GM11168 (cell line): Measurements from ENCODE around the gene TSSC4.
"Not testable (repeated sequence)": the region's sequence is repeated elsewhere in the genome, so short reads cannot be mapped to it uniquely, and the experiment has no call there.

Experiments
- in situ Hi-C: fragments of 300-500 bp; cut with MboI; formaldehyde crosslinking; loops from one replicate; pipeline ENCODE4 v1.12.0; 2022; ENCODE audit warnings: low sequenced_read_pairs; ENCODE audit not compliant: unreplicated experiment

Gene TSSC4

DNA sequence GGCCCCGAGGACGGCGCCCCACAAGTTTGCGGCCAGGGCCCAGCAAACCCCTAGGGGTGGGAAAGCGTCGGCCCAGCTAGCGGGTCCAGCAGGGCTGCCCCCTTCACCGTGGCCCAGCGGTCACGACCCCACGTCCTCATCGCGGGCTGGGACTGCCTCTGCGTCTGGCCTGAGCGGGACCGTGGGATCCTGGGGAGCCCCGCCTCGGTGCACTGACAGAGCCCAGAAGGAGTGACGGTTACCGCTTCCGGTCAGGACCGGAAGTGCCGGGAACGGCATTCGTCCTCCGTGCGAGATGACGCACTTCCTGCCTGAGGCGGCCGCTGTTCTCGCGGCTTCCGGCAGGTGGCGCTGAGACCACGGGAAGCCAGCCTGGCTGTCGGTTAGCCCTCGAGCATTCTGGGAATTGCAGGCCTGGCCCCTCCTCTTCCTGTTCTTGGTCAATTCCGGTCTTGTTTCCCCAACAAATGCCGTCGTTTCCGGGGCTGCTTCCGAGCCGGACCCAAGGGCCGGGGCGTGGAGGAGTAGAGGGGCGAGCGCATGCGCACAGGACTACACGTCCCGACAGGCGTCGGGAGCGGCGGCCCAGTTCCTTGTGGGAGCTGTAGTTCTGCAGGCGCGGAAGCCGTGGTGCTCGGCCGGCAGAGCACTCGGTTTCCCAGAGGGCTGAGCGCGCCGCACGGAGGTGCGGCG is at the start of gene TSSC4:
TSS of gene TSSC4 (plus strand) at position 682 of the 693 bp plus-strand sequence. CDS start 1,884 bp downstream, outside the sequence.
- in situ Hi-C loops, result no loop called here

DNA sequence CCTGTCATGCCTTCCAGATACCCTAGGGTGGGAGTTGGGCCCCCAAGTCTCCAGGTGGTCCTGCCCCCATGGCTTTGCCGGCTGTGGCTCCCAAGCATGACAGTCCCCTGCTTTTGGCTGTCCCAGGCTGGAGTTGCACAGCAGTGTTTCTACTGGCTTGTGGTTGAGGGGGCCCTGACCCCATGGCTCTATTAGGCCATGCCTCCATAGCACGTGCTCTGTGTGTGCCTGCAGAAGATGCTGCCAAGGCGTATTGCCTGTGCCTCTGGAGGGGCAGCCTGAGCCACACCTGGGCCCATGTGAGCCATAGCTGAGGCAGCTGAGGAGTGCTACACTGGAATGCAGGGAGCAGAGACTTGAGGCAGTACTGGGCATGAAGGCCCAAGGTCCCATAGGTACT is 48.8 kb upstream of the TSSC4 start:
- in situ Hi-C loops, result no loop called here

DNA sequence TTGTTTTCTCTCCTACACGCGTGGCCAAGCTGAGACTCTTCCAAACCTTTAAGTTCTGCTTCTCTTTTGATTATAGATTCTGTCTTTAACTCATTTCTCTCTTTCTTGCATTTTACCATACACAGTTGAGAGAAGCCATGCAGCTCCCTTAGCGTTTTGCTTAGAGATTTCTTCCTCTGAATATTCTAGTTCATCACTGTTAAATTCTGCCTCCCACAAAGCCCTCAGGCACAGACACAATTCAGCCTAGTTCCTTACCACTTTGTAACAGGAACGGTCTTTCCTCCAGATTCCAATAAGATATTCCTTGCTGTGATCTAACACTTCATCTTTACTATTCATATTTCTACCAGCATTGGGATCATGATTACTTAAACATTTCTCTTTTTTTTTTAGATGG is 48.1 kb upstream of the TSSC4 start:
- in situ Hi-C loops, result no loop called here

DNA sequence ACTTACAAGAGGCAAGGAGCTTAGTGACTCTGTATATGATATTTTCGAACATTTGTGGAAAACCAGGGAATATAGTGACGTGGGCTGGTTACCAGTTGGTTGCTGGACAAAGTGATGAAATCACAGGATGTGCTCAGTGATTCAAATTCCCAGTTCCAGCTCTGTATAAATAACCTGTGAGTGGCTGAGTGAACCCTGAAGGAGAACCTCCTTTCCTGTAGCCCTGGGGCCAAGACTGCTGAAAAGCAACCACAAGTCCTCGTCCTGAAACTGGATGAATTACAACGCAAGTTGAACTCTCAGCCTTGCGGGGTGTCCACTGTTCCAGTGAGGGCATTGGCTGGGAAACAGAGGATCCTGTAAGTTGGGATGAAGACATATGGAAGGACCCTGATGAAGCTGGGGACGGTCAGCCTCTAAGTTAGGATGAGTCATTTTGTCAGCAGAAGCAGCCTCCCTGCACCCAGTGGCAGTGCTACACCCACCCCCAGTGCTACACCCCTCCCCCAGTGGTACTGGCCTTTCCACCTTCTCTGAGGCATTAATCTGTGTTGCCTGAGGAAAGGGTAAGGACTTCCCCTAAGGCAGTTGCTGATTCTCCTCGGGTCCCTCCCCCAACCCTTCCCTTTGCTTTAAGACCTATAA is 45.4 kb upstream of the TSSC4 start:
- in situ Hi-C loops, result no loop called here

DNA sequence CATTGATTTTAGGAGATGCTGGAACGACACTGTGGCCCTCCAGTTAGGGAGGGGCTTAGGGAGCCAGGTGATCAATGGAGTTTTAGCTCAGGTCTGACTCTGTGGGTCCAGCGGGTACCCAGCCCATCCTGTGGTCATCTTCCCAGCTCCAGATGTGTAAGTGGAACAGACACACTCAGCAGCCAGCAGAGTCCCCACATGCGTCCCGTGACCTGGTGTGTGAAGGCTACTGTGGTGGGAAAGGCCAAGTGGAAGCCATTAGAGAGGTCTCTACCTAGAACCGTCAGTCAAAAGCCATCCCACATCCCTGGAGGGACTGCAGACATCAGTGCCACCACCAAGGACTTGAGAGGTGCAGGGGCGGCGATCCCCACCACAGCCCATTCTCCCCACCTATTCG is 43.3 kb upstream of the TSSC4 start:
- in situ Hi-C loops, result no loop called here

DNA sequence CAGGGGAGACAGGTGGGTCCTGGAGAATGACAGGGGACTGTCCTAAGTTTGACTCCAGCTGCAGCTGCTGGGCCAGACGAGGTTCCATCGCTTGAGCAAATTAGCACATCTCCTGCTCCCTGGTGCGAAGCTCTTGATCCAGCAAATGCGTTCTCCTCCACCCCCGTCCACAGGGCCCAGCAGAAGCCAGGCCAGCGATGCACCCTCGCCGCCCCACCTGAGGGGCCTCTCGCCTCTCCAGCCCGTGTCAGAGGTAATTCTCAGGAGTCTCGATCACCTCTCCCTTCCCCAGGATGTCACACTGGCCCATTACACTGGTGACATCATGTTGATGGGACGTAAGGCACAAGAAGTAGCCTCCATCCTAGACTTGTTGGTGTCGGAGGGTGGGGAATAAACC is 42.9 kb upstream of the TSSC4 start:
- in situ Hi-C loops, result not testable (repeated sequence)

DNA sequence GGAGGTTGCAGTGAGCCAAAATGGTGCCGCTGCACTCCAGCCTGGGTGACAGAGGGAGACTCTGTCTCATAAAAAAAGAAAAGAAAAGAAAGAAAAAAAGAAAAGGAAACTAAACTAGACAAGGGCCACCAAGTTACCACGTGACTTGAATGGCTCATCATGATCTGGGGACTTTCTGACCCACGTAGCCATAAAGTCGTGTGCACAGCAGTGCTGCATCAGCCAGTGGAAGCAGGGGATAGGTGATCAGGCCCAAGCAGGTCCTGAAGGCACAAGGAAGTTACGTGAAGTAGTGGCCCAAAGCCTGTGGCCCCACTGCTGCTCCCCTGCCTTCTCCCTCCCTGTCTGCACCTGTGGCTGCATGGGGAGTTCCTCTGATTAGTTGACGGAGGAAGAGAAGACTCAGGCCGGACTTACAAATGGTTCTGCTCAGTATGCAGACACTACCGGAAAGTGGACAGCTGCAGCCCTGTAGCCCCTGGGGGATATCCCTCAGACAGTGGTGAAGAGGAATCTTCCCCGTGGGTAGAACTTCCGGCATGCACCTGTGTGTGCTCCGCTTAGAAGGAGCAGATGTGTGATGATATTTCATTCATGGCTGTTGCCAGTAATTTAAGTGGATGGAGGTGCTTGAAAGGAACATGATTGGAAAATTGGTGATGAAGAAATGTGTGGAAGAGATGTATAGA is 41.7 kb upstream of the TSSC4 start:
- in situ Hi-C loops, result no loop called here

DNA sequence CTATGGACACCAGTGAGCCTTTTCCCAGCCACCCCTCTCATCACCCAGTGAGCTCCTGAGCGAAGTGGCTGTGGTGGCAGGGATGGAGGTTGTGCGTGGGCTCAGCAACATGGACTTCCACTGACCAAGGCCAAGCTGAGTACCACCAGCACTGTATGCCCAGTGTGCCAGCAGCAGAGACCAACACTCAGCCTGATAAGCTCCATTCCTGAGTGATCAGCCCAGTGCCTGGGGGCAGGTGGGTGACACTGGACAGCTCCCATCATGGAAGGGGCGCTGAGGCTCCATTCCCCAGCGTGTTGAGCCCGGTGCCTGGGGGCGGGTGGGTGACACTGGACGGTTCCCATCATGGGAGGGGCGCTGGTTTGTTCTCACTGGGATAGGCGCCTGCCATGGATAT is 41.0 kb upstream of the TSSC4 start:
- in situ Hi-C loops, result no loop called here

DNA sequence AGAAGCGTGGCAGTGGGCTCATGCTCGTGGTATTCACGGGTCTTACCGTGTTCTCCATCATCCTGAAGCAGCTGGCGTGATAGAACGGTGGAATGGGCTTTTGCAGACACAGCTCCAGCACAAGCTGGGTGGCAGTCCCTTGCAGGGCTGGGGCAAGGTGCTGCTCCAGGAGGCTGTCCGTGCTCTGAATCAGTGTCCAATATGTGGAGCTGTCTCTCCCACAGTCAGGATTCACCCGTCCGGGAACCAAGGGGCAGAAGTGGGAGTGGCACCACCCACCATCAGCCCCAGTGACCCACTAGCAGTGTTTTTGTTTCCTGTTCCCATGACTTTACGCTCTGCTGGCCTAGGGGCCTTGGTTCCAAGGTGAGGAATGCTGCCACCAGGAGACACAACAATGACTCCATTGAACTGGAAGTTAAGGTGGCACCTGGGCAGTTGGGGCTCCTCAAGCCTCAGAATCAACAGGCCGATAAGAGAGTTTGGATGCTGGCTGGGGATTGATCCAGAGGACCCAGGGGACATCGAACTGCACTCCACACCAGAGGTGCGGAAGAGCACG is 40.4 kb upstream of the TSSC4 start:
- in situ Hi-C loops, result no loop called here

DNA sequence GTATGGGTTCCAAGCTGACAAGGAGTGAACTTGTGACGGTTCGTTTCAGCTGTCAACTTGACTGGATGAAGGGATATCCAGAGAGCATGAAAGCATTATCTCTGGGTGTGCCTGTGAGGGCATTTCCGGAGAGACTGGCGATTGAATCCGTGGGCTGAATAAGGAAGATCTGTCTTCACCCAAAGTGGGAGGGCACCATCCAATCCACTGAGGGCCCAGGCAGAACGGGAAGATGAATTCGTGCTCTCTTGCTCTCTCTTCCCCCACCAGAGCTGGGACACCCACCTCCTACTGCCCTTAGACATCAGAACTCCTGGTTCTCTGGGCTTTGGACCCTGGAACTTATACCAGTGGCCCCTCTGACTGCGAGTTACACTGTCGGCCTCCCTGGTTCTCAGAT is 39.0 kb upstream of the TSSC4 start:
- in situ Hi-C loops, result no loop called here

DNA sequence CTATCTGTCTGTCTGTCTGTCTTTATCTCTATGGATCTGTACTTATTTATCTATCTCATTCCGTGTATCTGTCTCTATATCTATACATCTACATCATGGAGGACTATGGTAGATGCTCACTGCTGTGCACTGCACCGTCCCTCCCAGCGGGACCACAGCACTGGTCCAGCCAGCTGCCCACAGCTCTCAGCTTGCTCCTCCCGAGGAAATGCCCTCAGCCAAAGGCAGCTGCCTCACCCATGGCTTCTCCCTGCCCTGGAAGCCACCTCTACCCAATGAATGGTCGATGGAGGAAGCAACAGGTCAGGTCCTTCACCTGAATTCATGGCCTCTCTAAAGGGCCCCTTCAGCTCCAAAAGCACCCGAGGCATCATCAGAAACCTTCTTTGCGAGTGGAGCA is 38.1 kb upstream of the TSSC4 start:
- in situ Hi-C loops, result no loop called here

DNA sequence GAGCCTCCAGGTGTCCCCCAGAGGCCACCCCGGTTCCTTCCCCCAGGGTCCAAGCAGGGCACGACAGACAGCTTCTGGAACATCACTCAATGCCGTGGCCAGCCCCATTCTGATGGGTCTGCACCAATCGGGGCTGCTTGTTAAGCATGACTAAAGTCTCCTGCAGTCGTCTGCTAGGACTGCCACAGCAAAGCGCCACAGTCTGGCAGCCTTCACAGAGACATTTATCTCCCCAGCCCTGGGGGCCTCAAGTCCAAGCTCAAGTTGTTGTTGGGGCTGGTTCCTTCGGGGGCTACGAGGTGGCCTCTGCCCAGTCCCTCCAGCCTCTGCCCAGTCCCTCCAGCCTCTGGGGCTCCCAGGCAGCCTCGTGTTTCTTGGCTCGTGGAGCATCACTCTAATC is 37.4 kb upstream of the TSSC4 start:
- in situ Hi-C loops, result no loop called here

DNA sequence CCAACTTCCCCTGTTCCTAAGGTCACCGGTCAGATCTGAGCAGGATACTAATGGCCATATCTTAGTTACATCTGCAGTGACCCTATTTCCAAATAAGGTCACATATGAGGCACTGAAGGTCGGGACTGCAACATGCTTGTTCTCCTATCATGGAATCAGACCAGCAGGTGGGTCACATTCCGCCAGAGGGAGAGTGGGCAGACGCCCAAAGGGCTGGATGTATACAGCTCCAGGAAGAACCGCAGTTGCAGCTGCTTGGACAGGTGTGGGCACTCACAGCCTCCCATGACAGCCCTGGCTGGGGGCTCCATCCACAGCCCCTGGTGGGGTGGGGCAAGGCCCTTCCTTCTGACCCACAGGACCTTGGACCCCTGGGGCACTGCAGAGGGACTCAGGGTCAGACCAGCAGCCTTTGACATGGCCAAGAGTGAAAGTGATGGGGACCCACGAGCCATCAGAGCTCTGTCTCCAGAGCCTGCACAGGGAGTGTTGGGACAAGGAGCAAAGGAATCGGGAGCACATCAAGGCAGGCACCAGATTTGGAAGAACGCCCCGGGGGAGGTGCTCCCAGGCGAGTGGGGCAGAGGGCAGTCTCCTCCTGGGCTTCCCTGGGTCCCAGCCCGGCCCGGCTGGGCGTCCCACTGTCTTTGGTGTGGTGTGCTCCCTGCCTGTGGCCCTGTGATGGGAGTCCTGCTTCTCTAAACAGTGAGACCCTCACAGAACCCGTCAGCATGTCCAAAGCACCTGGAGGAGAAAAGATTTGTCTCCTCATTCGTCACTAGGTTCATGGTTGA is 36.8 kb upstream of the TSSC4 start:
- in situ Hi-C loops, result no loop called here

DNA sequence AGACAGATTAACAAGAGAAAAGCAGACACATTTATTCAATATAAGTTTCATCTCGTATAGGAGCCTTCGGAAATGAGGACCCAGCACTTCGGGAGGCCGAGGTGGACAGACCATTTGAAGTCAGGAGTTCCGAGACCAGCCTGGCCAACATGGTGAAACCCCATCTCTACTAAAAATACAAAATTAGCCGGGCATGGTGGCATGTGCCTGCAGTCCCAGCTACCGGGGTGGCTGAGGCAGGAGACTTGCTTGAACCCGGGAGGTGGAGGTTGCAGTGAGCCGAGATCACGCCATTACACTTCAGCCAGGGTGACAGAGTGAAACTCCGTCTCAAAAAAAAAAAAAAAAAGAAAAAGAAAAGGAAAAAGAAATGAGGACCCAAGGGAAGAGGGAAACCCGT is 36.2 kb upstream of the TSSC4 start:
- in situ Hi-C loops, result not testable (repeated sequence)

DNA sequence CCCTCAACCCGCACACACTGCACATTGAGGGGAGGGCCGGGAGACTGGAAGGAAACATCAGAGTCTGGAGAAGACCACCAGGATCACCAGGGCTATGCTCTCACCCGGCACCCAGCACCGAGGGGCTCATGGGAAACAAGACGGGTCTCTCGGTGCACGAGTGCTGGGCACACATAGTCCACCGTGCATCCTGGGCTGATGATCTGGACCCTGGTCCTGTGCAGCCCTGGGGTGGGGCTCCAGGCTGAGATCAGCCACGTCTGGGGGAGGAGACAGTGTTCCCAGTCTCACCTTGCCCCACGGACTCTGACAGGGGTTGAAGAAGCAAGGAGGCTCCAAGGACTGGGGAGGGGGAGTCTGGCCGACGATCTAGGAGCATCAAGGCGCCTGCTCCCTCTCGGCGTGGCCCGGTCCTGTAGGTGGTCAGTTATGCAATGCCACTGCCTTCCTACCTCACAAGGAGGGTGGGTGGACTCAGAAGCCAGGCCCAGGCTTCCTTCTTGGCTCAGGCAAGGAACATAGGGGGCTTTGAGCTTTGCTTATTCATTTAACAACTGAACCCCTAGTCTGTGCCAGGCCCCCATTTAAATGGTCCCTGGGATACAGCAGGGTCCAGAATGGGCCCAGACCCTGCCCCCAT is 34.9 kb upstream of the TSSC4 start:
- in situ Hi-C loops, result no loop called here

DNA sequence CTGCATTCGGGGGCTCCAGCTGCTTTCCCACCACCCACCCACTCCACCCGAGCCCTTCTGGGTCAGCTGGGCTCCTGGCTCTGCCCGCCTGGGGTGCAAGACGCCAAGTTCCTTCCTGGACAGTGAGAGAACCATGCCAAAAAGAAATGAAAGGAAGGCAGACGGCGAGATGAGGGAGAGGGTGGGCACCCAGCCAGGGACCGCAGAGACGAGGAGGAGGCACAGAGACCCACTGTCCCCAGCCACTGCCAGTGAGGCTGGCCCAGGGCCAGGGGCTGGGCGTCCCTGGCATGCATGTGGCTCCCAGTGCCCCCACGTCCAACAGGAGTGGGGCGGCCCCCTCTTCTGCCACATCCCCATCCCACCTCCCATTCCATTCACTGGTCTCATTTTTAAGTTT is 34.3 kb upstream of the TSSC4 start:
- in situ Hi-C loops, result no loop called here

DNA sequence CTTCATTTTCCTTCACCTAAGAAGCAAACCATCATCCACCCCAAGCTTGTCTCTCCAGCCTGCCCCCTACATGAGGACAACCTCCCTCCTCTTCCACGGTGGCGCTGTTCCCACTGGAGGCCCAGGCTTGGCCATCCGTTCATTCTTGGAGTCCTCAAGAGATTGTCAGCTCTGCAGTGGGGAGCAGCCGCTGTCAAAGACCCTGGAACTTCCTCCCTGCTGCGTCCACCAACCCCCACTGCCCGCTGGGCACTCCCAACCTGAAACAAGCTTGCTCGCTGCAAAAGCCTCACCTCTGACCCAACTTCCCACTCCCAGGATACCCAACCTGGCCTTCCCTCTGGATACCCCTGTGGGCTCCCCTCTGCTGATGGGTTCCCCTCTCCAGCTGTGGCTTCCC is 33.8 kb upstream of the TSSC4 start:
- in situ Hi-C loops, result no loop called here

DNA sequence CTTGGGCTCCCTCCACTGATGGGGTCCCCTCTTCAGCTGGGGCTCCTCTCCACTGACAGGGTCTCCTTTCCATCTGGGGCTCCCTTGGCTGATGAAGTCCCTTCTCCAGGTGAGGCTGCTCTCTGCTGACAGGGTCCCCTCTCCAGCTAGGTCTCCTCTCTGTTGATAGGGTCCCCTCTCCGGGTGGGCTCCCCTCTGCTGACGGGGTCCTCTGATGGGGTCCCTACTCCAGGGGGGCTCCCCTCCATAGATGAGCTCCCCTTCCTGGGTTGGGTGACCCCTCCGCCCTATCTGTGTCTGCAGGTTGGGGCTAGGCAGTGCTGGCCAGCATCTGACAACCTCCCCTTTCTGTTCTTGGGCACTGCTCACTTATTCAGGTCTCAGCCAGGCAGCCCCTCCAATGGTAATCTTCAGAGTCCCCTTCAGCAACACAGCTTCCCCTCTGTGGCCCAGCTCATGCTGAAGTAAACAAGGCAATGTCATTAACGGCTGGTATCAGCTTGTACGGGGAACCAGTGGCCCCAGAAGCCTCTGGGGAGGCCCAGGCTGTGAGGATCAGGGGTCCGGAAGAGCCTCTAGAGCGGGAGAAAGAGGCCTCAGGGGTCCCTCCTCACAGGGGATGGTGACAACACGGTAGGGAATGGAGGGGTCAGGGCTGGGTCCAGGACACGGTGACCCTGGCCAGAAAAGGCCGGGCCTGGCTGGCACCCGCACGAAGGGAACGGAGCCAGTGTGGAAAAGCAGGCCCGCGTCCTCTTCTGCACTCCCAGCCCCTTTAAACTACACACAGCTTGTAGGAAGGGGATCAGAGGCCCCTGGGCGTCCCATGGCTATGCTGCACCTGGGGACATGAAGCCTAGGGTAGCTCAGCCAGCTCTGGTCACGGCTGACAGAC is 33.0 kb upstream of the TSSC4 start:
- in situ Hi-C loops, result no loop called here

DNA sequence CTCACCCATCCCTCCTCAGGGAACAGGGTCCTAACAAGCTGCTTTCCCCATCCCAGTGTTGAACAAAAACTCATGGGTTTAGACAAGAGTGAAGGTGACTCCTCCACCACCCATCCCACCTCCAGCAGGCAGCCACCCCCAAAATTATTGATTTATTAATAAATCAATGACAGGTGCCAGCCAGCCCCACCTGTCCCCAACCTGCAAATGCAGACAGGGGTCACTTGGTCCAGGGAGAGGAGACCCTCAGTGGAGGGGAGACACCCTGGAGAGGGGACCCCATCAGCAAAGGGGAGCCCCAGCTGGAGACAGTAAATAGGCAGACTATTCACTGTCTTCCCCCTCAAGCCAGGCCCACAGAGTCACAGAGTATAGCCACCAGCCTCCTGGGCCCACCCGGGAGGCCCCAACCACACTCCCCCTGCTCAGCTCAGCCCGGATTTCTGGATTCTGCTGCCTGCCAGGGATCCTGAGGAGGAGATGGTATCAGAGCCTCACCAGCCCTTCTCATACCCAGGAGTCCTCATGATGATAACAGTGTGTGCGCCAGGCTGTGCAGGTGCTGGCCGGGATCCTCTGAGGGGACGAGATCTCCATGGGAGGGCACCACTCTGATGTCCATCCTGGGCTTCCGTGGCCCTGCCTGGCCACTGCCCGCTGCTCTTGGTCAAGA is 32.2 kb upstream of the TSSC4 start:
- in situ Hi-C loops, result no loop called here
